DMS53 (cell line): Measurements from ENCODE around the gene AGER.
A peak's percentile ranks its signal among the peaks of the same experiment; 100 is the strongest.

Experiments
- DNase-seq: peaks from one replicate; lab custom pipeline; 2025; lab: John Stamatoyannopoulos, UW

Gene AGER

GRCh38 chr6:32168807-32169591, 15.1 kb downstream of the AGER start:
- no peak for DNase-seq

DNA sequence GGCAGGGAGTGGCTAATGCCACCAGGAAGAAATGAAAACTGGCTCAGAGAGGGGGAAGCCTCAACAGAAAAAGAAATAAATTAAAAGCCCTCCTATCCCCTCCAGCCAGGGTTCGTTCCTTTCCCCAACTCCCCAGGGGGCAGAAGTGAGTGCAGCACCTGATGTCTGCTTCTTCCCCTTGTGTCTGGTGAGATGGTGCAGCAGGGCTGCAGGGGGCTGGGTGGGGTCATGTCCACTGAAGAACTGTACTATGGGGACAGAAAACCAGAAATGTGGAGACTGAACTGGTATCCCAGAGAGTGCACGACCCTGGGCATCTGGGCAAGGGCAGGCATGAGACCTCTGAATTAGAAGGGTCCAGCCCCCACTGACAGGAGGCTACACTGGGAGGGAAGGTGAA, 15.7 kb downstream of the AGER start:
- DNase-seq: no peak

DNA sequence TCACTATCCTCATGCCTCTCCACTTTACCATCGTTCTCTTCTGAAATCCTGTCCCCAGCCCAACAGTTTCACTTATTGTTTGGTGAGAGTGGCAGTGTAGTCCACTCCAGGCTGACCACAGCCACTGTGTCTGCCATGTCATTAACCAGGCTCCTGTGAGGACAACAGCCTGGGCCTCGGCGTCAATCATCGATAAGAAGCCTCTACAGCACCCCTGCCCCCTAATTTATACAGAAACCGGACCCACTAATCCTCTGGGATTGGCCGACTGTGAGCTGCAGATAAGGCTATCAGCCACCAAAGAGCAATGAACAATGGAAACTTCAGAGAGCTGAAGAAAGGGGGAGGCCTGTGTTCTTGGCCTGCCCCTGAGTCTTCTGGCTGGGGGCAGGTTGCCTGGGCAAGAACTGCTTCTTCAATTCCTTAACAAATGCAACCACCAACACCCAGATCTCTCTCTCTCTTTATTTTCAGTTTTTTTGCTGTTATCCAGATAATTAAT, 16.2 kb downstream of the AGER start:
- no peak for DNase-seq

DNA sequence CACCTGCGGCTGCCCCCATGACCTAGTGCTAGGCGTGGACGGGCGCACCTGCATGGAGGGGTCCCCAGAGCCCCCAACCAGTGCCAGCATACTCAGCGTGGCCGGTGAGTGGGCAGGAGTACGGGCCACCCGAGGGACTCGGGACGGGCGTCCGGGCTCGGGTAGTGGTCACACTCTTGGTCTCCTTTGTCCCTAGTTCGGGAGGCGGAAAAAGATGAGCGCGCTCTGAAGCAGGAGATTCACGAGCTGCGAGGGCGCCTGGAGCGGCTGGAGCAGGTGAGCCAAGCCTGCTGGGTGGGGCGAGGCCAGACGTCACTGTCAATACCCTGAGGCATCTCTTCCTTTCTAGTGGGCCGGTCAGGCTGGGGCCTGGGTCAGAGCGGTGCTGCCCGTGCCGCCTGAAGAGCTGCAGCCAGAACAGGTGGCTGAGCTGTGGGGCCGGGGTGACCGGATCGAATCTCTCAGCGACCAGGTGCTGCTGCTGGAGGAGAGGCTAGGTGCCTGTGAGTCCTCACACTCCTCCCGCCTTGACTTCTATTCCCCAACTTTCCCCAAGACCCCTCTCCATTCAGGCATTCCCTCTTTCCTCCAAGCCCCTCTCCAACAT, 16.8 kb downstream of the AGER start:
- DNase-seq: peak; percentile 88

DNA sequence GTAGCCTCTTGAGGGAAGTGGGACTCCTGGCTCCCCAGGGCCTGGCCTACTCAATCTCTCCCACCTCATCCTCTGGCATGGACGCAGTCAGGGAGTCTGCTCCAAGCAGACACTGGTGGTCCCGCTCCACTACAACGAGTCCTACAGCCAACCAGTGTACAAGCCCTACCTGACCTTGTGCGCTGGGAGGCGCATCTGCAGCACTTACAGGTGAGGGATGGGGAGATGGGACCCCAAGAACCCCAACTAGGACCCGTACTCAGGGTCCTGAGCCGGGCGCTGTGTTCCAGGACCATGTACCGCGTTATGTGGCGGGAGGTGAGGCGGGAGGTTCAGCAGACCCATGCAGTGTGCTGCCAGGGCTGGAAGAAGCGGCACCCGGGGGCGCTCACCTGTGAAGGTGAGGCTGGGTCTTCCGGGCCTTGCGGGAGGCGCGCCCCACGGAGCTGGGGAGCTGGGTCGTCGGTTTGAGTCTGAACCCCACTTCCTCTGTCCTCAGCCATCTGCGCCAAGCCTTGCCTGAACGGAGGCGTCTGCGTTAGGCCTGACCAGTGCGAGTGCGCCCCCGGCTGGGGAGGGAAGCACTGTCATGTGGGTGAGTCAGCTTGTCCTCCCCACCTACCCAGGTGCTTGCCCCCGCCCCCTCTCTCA, 17.5 kb downstream of the AGER start:
- DNase-seq: peak; percentile 89

DNA sequence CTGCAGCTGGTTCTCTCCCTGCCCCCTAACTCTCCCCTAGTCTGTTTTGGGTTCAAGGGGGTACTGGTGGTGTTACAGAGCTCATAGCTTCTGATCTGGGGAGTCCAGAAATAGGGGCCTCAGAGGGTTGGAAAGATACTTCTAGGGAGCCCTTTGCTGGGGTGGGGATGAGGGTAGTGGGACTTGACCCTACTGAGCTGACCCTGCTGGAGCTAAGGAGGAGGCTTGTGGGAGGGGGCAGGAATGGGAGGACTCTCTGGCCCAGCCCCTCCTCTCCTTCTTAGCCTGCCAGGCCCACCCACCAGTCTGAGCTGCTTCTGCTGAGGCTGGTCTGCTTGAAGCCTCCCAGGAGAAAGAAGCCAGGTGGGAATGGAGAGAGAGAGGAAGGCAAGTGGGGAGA, 19.8 kb downstream of the AGER start, which contains the start of gene EGFL8:
Gene EGFL8, plus strand, starts transcription at position 301 of the 400 bp plus-strand sequence. CDS start 1,571 bp downstream, outside the sequence.
- no peak for DNase-seq

DNA sequence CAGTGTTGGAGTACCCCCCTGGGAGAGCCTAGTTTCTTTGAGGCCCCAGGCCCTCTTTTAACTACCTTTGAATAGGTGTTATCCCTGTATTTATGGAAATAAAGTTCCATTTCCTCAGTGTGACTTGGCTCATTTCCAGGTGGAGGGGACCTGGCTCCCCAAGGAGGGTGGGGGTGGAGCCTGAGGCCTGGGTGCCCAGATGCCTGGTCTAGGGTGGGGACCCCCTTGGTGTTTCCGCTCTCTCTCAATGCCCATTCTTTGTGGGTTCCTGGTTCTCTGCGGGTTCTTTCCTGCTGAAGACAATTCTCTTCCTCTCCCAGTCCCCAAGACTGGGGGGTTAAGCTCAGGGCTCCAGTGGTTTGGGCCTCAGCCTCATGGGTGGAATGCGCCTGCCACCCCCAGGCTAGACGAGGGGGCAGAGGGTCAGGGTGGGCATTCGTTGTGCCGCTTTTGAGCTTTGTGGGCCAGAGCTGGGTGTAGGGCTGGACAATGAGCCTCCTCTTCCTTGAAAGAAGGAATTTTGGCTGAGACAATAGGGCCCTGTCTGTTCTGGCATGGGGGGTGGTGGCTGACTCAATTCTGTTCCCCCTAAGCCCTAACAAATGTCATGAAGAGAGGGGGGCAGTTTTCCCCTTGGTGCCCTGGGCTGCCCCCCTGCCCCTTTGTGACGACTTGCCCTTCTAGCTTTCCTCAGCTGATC, 20.3 kb downstream of the AGER start:
- DNase-seq: no peak

DNA sequence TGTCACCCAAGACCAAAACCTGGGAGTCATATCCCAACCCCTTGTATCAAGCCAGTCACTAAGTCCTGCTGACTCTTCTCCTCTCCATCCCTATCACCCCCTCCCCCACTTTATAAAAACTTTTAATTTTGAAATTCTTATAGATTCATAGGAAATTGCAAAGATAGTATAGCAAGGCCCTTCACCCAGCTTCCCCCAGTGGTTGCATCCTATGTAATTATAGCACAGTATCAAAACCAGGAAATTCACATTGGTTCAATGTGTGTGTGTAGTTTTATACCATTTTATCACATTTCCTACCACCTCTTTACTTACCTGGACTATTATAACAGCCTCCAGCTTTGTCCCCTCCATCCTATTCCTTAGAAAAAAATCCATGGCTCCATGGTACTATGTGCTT, 26.0 kb downstream of the AGER start:
- no peak for DNase-seq

DNA sequence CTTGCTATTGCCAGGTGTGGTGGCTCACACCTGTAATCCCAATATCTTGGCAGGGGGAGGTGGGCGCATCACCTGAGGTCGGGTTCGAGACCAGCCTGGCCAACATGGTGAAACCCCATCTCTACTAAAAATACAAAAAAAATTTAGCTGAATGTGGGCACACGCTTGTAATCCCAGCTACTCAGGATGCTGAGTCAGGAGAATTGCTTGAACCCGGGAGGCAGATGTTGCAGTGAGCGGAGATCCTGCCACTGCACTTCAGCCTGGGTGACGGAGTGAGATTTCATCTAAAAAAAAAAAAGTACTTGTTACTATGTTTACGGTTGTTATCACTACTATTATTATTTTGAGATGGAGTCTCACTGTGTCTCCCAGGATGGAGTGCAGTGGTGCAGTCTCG, 27.2 kb downstream of the AGER start:
- DNase-seq: no peak

- DNase-seq: peak; percentile 94
Measured at GRCh38 chr6:32154514-32155161, 29.4 kb downstream of the AGER start.

DNA sequence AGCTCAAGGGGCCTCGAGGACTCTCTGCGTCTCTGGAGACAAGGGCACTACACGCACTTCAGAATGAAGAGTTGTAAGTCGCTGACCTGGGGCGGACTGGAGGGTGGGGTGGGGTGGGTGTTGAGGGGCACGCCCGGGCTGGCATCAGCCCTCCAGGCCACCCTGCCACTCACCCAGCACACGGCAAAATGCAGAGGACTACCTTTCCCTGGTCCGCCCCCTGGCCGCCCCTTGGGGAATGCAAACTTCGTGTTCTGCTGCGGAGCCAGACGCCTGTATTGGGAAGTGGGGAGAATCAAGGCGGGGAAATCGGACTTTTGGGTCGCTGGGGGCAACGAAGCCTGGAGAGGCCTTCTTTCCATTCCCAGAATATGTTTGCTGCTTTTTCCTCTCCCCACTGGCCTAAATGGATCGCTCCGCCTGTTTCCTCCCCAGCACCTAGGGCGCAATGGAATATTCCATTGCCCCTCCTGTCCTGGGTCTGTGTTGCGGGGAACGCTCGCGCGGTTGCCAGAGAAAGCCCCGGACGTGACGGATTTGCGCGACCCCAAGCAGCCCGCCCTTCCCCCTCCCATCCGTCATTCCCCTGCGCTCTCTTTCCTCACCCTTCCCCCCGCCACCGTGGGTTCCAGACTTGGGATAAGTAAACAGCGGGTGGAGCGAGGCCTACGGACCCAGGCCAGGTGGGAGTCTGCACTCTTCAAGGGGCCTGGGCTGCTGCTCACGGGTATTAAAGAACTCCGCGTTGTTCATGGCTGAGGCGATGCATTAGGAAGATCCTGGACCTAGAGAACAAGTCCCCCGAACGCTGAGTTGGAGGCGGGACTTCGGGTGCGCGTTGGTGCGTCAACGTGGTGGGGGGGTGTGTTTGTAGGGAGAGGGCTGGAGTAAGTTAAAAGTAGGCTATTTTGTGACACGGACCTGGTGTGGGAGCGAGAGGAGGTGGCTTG, 30.2 kb downstream of the AGER start, which contains the start of gene PPT2:
Gene PPT2, plus strand, starts transcription at position 578 of the 950 bp plus-strand sequence. CDS start 454 bp downstream, outside the sequence.
- peak; percentile 90 for DNase-seq

DNA sequence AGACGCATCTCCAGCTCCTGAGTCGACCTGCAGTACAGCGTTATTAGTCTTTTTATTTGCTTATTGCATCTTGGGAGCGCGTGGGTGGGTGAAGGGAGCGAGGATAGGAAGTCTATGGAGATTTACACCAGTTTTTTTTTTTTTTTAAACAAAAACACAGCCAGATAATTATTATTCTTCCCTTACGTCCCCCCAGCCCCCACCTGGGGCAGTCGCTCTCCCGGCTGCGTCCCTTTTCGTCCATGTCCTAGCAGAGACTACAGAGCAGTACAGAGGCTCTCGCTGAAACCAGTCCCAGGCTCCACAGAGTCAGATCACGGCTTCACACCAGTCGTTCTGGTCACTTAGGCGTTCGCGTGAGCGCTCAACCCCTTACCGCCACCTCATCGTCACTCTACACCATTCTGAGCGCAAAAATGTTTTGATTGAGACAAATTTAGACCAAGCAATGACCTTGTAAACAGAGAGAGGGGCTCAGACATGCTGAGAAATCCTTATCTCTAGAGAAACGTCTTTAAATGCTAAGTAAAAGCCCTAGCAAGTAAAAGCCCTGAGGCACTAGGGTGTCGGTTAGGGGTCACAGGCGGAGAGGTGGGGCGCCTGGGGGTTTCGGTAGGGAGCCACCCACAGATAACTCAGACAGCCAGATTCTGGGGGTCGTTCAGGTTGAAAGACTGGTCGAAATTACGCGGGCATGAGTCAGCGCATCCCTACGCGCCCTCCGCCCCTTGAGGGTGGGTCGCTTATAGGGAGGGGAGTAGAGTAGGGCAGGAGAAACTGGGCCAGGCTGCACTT, 31.1 kb downstream of the AGER start:
- peak; percentile 31 for DNase-seq

- DNase-seq: no peak
Measured at GRCh38 chr6:32151863-32152768, 31.9 kb downstream of the AGER start, which contains the start of gene PRRT1. Gene PRRT1 (minus strand): TSS chr6:32151939. CDS start chr6:32151827, 112 bp downstream.

DNA sequence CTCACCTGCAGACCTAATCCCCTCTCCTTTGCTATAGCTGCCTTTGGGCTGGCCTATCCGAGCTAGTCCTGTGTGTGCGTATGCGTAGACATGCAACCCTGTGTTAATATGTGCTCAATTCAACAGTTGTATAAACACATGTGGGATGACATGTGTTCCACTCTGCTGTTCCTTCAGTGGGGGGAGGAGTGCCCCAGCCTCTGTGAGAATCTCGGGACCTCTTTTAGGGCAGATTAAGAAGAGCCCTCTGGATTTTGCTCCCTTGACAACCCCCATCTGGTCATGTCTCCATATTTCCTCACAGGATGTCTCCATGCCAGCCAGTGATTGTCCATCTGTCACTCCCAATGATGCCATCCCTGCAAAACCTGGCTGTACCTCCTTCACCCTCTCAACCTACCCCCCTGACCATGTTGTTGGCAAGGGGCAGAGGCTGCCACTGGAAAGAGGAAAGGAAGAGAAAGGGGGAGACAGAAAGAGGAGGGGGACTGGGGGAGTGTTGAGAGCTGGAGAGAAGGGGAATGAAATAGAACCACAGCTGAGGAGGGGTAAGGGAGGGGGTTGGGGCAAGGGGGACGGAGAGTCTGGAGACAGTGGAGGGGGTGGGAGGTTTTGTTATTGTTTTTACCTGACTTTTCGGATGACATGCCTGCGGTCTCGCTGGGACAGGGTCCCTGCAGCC, 32.7 kb downstream of the AGER start:
- DNase-seq: no peak

DNA sequence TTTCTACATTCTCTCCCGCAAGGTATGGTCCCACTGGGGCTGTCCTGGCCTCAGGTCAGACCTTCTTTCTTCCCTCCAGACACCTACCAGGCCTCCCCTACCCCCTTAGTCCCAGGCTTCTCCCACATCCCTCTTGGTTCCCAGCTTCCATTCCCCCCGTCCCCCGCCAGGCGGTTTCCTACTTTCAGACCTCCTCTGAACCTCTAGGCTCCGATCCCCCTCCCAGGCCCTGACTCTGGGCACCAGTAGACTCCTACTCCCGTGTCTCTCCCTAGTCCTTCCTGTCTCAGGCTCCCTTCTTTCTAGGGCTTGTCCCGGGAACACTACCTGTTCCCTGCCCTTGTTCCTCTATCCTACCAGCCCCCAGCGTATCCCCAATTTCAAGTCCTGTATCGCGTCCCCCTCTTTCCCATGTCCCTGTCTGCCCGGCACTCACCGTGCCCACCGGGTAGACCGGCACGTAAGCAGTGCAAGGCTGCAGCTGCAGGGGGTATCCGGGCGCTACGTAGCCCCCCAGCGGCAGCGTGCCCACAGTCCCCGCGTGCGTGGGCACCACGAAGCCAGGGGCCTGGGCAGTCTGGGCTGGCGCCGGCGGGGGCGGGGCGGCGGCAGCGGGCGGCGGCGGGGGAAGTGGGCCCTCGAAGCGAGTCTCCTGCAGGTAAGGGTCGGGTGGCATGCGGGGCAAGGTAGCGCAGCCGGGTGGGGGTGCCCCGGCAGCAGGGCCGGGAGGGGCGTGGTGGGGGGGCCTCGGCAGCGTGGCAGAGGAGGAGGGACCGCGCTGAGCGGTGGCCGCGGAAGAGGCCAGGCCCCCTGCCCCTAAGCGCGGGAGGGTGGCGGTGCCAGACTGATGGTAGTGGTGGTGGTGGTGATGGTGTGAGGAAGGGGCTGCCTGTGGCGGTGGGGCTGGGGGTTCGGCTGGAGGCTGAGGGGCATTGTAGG, 33.9 kb downstream of the AGER start:
- DNase-seq: no peak

DNA sequence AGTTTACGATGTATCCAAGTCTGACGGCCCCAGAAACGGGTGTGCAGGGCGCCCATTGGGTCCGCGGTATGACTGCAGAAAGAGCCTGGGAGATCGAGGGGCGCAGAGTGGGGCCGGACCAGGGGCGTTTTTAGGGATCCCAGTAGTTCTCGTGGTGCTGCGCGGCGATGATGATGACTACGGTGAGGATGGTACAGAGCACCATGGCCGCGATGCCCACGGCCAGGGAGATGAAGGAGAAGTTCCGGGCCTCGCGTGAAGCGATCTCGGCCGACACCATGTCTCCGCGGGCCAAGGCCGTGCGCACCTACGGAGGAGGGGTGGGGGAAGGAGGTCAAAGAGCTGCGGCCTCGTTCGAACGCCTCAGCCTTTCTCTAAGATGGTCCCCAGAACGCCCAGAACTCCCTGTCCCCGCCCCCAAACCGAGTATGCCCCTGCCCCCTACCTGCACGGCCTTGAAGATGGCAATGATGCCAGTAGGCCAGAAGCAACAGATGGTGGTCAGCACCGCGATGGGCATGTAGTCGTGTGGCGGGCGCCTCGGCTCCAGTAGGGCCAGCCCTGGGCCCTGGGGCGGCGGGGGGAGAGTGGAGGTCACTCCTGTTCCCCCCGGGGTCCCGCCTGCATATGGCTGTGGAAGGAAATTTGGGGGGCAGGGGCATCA, 34.8 kb downstream of the AGER start:
- DNase-seq: no peak
